Epithelial cell of proximal tubule (primary cell): Measurements from ENCODE around the gene RBL1. TPM values are rescaled to one million over a fixed set of nuclear protein-coding genes. Genes with fewer than 3 reads are reported as not detected.
"Not testable (repeated sequence)": the region's sequence is repeated elsewhere in the genome, so short reads cannot be mapped to it uniquely, and the experiment has no call there.

Experiments used
- DNase-seq: peaks from one replicate; pipeline ENCODE4 v3.0.0-alpha.2; 2011; ENCODE audit warnings: low read depth
- H3K4me3 ChIP-seq: 2 replicates; pipeline ENCODE4 v1.5.1; 2011; ENCODE audit warnings: low read depth, mild to moderate bottlenecking, low read length
- total RNA-seq: library from RNA; depleted of rRNA; stranded (reverse); fragments of >200 nt; gene quantifications from 2 replicates; pipeline ENCODE4 v1.2.3, GENCODE V29; 2015
- TF ChIP-seq, protein P1 (sequence below): conservative IDR thresholded peaks from 2 replicates; pipeline ENCODE4 v1.5.1; 2012; ENCODE audit warnings: low read depth, mild to moderate bottlenecking, low read length

The RBL1 gene
- total RNA-seq, 1 donor from 2014 or later: 9.7 TPM

- no peak for DNase-seq
- no peak overlapping the region for H3K4me3 ChIP-seq
- TF ChIP-seq, protein P1, sequence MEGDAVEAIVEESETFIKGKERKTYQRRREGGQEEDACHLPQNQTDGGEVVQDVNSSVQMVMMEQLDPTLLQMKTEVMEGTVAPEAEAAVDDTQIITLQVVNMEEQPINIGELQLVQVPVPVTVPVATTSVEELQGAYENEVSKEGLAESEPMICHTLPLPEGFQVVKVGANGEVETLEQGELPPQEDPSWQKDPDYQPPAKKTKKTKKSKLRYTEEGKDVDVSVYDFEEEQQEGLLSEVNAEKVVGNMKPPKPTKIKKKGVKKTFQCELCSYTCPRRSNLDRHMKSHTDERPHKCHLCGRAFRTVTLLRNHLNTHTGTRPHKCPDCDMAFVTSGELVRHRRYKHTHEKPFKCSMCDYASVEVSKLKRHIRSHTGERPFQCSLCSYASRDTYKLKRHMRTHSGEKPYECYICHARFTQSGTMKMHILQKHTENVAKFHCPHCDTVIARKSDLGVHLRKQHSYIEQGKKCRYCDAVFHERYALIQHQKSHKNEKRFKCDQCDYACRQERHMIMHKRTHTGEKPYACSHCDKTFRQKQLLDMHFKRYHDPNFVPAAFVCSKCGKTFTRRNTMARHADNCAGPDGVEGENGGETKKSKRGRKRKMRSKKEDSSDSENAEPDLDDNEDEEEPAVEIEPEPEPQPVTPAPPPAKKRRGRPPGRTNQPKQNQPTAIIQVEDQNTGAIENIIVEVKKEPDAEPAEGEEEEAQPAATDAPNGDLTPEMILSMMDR: no peak
Observed at GRCh38 chr20:37128803-37129202, 33.0 kb upstream of the RBL1 start.

DNA sequence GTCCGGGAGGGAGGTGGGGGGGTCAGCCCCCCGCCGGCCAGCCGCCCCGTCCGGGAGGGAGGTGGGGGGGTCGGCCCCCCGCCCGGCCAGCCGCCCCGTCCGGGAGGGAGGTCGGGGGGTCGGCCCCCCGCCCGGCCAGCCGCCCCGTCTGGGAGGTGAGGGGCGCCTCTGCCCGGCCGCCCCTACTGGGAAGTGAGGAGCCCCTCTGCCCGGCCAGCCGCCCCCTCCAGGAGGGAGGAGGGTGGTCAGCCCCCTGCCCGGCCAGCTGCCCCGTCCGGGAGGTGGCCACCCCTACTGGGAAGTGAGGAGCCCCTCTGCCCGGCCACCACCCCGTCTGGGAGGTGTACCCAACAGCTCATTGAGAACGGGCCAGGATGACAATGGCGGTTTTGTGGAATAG lies 30.5 kb upstream of the RBL1 start:
- DNase-seq, H3K4me3 ChIP-seq: not testable (repeated sequence)

DNA sequence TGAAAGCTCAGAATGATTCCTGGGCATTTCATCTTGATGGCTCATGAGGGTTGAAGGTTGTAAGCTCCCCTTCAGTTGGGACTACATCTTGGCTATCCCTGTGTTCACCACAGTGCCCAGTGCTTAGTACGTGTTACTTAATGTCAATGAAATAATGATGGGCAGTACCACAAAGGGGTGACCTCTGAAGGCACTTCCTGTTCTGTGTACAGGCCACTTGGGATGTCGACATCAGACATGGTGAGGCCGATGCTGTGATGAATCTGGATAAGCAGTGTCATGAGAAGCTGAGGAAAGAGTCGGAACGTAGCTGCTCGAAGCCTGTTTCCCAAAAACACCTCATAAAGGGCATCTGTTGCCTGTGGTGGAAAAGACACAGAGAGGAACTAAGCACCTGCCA lies 27.6 kb upstream of the RBL1 start:
- H3K4me3 ChIP-seq: no peak overlapping the region
- TF ChIP-seq, protein P1: no peak

GRCh38 chr20:37120497-37120896 lies 24.7 kb upstream of the RBL1 start:
- TF ChIP-seq, protein P1: no peak
- H3K4me3 ChIP-seq: no peak overlapping the region
- DNase-seq: no peak

More for the DNA sequence above, 27.6 kb upstream of the RBL1 start:
- no peak for DNase-seq

DNA sequence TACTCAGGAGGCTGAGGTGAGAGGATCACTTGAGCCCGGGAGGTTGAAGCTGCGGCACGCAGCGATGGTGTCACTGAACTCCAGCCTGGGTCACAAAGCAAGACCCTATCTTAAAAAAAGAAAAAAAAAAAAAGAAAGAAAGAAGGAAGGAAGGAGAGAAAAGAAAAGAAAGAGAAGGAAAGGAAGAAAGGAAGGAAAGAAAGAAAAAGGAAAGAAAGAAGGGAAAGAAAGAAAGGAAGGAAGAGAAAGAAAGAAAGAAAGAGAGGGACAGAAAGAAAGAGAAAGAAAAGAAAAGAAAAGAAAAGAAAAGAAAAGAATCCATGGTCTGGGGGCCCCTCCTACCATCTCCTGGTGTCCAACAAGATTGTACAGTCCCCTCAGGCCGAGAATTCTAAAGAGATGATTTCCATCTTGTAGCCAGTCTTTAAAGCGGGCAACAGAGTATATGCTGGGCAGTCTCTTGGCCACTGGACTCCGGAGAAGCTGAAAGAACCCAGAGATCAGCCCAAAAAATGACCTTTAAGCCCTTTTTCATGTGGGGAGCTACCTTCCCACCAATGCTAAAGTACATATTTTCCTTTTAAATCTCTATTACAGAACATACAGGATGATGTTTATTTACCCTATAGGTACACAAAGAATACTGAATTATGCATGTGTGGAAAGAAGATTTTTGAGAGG lies 23.7 kb upstream of the RBL1 start:
- no peak overlapping the region for H3K4me3 ChIP-seq
- DNase-seq: no peak
- TF ChIP-seq, protein P1: no peak

DNA sequence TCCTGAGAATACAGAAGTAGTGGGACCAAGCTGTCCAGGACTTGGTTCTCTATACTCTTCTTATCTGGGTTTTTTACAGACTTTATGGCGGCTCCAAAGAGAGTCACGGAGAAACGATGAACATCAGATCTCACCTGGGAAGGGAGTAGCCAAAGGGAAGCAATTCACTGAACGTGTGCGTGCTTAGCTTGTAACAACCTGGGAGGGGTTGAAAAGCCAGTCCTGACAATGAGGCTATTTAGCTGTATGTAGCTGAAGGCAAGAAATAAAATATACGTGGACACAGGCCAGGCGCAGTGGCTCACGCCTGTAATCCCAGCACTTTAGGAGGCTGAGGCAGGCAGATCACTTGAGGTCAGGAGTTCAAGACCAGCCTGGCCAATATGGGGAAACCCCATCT lies 18.2 kb upstream of the RBL1 start:
- TF ChIP-seq, protein P1: no peak

GRCh38 chr20:37111926-37112455 lies 16.2 kb upstream of the RBL1 start:
- no peak for DNase-seq
- no peak overlapping the region for H3K4me3 ChIP-seq

More for the DNA sequence above, 18.2 kb upstream of the RBL1 start:
- H3K4me3 ChIP-seq: no peak overlapping the region
- no peak for DNase-seq

More at GRCh38 chr20:37111926-37112455, 16.2 kb upstream of the RBL1 start:
- TF ChIP-seq, protein P1: no peak
